GM19043 (cell line): Measurements from ENCODE around the gene MTERF1.
"Not testable (repeated sequence)": the region's sequence is repeated elsewhere in the genome, so short reads cannot be mapped to it uniquely, and the experiment has no call there.

ENCODE experiments used
- ATAC-seq: cut with Tn5 transposase; IDR thresholded peaks from one replicate; pipeline ENCODE4 v1.9.1; 2021; ENCODE audit warnings: low read depth; ENCODE audit not compliant: unreplicated experiment

MTERF1 gene

GRCh38 chr7:91880413-91881241 lies at the start of gene MTERF1:
MTERF1 (minus strand) TSS chr7:91880702; CDS start chr7:91880083, 619 bp downstream.
- ATAC-seq, result peak; percentile 98

- ATAC-seq, result peak; percentile 75
These were observed 49.0 kb upstream of the MTERF1 start for GRCh38 chr7:91929463-91929862.

- no peak for ATAC-seq
These were observed 47.4 kb upstream of the MTERF1 start for GRCh38 chr7:91927912-91928311.

GRCh38 chr7:91922857-91923256 lies 42.4 kb upstream of the MTERF1 start:
- no peak for ATAC-seq

- ATAC-seq, result no peak
These were observed 37.9 kb upstream of the MTERF1 start for GRCh38 chr7:91918356-91918755.

GRCh38 chr7:91916051-91916440 lies 35.5 kb upstream of the MTERF1 start:
- no peak for ATAC-seq

GRCh38 chr7:91915401-91916050 lies 35.0 kb upstream of the MTERF1 start:
- no peak for ATAC-seq

- ATAC-seq, result no peak
These were observed 33.1 kb upstream of the MTERF1 start for GRCh38 chr7:91913612-91914011.

GRCh38 chr7:91912494-91912893 lies 32.0 kb upstream of the MTERF1 start:
- no peak for ATAC-seq

GRCh38 chr7:91911121-91911520 lies 30.6 kb upstream of the MTERF1 start:
- no peak for ATAC-seq

GRCh38 chr7:91910171-91910570 lies 29.7 kb upstream of the MTERF1 start:
- ATAC-seq, result no peak

GRCh38 chr7:91899563-91899962 lies 19.1 kb upstream of the MTERF1 start:
- ATAC-seq, result no peak

- ATAC-seq, result no peak
These were observed 17.9 kb upstream of the MTERF1 start for GRCh38 chr7:91898240-91898992.

GRCh38 chr7:91894781-91895480 lies 14.4 kb upstream of the MTERF1 start:
- no peak for ATAC-seq

- ATAC-seq, result not testable (repeated sequence)
These were observed 13.2 kb upstream of the MTERF1 start for GRCh38 chr7:91893699-91894098.

- ATAC-seq, result no peak
These were observed 12.4 kb upstream of the MTERF1 start for GRCh38 chr7:91892821-91893340.

- ATAC-seq, result no peak
These were observed 11.7 kb upstream of the MTERF1 start for GRCh38 chr7:91892099-91892705.

- ATAC-seq, result not testable (repeated sequence)
These were observed 8.0 kb upstream of the MTERF1 start for GRCh38 chr7:91888271-91889175.
